HG02588 (cell line): ENCODE data around the gene DIO3.
"Not testable (repeated sequence)": the region's sequence is repeated elsewhere in the genome, so short reads cannot be mapped to it uniquely, and the experiment has no call there.

Experiments
- ATAC-seq: cut with Tn5 transposase; IDR thresholded peaks from one replicate; pipeline ENCODE4 v1.9.1; 2021; ENCODE audit warnings: mild to moderate bottlenecking, moderate library complexity; ENCODE audit not compliant: unreplicated experiment

Gene DIO3

GRCh38 chr14:101540481-101541462 lies 20.5 kb upstream of the DIO3 start:
- no peak for ATAC-seq

- no peak for ATAC-seq
These were observed 18.9 kb upstream of the DIO3 start for GRCh38 chr14:101542391-101542790.

DNA sequence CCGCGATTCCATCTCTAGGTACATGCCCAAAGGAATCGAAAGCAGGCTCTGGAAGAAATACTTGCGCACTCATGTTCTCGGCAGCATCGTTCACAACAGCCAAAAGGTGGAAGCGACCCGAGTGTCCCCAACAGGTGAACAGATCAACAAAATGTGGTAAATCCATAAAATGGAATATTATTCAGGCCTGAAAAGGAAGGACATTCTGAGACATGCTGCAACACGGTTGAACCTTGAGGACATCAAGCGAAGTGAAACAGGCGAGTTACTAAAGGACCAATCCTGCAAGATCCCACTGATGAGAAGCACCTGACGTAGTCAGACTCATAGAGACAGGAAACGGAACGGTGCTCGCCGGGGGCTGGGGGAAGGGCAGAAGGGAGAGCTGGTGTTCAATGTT lies 17.5 kb upstream of the DIO3 start:
- no peak for ATAC-seq

DNA sequence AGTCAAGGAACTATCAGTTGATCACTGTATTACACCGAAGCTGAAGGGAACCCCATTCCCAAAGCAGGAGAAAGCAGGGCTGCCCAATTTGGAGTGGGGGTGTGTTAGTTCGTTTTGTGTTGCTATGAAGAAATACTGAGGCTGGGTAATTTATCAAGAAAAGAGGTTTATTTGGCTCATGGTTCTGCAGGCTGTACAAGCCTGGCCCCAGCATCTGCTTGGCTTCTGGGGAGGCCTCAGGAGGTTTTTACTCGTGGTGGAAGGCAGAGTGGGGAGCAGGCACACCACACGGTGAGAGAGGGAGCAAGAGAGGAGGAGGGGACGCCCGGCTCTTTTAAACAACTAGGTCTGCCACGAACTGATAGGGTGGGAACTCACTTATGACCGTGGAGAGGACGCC lies 16.7 kb upstream of the DIO3 start:
- no peak for ATAC-seq

DNA sequence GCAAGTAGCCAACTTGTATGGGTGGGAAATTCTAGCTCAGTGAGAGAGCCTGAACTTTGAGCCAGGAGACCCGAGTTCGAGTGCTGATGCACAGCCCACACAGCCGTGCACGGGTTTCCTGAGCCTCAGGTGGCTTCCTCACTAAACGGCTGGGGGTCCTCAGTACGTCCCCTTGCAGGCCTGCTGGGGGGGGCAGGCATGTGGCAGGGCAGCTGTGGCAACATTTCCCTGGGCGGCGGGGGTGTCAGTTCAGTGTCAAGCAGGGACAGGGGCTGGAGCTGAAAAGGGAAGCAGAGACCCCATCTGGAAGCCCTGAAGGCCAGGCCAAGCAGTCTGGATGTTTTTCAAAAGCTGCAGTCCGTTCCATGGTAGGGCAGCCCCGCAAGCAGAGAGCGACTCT lies 14.6 kb upstream of the DIO3 start:
- ATAC-seq = no peak

GRCh38 chr14:101547107-101547738 lies 14.1 kb upstream of the DIO3 start:
- no peak for ATAC-seq

DNA sequence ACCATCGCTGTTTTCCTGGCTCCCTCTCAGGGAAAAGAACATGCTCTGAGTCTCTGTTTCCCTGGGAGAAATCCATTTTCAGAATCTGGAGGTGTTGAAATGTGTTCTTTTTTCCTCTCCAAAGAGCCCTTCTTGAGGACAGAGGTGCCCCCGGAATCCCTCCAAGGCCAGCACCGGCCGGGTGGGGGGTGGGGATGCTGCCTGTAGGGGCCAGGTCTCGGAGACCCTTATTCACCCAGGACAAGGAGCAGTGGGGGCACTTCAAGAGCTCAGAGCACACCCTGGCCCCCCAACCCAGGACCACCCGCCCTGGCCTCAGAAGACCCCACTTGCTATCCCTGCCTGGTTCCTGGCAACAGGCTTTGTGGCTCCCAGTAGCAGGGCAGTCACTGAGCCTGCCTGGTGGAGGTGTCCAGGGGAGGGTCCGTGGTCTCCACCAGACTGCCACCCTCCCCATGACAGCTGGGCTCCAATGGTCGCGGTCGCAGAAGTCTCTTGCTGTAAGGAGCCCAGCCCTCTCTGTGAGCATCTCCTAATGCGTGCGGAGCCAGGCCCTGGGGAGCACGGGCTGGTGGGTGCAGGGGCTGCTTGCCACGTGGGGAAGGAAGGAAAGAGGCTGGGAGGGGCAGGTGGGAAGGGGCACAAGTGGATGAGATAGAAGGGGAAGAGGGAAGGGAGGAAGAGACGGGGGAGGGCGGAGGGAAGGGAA lies 13.2 kb upstream of the DIO3 start:
- no peak for ATAC-seq

DNA sequence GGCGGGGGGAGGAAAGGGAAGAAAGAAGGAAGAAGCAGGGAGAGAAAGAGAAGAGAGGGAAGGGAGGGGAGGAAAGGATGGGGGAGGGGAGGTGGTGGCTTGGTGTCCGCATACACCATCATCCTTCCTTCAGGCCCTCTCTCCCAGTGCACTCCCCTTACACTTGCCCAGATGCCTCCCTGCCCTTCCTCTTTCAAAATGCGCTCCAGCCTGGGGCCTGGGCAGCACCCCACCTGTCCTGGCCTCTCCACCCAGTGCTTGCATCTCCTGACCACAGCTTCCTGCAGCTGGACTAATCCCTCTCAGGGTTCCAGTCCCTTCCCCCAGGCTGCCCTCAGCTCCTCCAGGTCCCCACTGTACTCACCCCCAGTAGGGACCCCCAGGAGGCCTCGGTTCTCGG lies 12.6 kb upstream of the DIO3 start:
- no peak for ATAC-seq

DNA sequence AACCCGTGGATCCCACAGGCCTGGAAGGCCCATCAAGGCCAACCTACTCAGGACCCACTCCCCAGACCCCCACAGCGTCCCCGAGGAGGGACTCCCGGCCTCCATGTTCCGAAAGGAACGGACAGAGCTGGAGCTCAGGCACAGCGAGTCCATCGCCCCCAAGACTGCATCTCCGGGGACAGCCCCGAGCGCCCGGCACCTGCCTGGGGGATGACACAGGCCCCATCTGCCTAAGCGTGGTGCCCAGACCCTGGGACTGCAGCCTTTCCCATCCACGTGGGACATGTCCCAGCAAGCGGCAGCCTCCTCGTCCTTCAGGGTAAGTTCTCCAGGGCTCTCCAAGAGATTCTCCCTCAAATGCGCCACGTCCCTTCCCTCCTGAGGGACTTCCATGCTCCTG lies 12.1 kb upstream of the DIO3 start:
- ATAC-seq = no peak

DNA sequence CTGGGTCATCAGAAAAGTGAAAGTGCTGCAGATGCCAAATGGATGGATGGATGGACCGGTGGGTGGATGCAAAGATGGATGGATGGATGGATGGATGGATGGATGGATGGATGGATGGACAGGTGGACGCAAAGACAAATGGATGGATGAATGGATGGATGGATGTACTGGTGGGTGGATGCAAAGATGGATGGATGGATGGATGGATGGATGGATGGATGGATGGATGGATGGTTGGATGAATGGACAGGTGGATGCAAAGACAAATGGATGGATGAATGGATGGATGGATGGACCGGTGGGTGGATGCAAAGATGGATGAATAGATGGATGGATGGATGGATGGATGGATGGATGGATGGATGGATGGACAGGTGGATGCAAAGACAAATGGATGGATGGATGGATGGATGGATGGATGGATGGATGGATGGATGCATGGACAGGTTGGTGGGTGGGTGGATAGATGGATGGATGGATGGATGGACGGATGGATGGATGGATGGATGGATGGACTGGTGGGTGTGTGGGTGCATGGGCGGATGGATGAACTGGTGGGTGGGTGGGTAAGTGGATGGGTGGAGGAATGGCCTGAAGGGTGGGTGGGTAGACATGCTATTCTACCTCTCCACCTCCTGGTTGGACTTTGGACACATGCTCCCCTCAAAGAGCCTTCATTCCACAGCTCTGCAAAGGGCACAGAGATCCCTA lies 10.9 kb upstream of the DIO3 start:
- ATAC-seq = not testable (repeated sequence)

DNA sequence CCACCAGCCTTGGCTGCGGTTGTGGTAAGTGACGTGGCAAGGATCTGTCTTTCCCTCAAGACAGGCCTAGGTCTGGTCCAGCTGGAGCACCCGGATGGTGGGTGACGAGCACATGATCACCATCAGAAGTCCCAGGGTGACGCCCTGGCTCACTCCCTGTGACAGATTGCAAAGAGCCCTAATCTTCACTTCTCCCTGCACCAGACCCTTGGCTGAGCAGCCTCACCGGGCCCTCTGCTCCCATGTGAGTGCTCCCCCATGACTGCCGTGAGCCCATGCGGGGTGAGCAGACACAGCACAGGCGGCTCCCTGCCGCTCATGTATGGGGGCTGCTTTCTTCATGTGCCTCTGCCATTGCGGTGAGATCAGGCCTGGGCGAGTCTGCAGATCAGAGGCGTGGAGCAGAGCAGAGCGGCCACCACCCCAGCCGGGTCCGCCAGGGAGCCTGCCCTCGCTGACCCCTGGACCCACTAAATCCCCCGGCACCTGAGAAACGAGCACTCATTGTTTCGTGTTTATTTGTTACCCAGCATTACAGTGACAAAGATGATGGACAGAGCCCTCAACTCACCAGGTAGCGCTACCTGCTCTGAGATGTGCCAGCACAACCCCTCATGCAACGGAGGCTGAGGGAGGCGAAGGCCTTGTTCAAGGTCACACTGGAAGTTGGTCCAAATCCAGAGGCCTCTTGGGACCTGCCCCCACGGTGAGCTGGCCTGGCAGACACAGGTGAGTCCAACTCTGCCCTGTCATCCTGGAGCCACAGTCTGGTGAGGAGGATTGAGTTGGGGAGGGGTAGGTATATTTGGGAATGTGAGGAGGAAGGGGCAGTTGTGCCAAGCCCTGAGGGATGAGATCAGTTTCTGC lies 9.3 kb upstream of the DIO3 start:
- no peak for ATAC-seq

DNA sequence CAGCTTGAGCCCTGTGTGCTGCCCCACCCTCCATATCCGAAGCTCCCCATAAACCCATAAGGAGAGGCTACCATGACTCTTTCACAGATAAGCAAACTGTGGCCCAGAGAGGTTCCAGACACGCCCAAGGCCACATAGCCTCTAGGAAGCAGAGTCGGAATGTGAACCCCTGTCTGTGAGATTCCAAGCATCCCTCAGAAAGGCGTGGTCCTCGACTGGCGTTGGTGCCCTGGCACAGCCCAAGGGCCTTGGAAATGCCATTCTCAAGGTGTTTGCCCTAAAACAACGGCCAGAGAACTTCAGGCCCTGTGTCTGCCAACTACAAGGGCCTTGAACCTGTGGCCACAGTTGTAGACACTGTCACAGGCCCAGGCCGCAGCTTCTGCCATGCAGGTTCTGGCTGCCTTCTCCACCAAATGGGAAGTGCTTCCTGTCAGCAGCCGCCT lies 8.5 kb upstream of the DIO3 start:
- ATAC-seq = no peak

DNA sequence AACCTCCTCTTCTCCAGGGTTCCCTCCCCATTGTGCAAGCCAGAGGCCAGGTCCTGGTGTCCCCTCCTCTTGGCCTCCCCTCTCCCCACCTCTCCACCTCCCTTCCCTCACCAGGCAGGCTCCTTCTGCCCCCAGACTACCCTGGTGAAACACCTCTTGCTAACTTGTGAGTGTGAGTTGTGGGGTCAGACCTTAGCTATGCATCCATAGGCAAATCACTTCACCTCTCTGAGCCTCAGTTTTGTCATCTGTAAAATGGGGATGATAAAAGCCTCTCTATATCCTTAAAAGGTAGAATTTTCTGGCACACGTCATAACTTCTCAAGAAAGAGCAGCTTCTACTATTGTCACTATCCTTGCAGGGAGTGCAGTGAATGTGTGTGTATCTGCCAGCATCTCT lies 7.9 kb upstream of the DIO3 start:
- no peak for ATAC-seq

DNA sequence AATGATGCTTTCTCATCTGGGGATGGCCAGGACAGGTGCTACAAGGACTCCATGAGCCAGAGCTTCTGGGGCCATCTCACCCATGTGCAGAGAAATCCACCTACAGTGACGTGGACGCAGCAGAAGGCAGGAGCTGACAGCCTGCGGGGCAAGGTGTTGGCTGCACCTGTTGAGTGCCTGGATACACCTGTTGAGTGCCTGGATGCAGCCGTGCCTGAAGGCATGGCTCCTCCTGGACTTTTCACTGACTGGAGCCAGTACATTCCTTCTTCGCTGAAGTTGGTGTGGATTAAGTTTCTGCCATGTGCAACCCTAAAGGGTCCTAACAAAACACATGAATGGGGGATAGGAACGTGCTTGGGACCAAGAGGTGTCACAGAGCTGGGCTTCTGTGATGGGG lies 7.4 kb upstream of the DIO3 start:
- no peak for ATAC-seq

GRCh38 chr14:101554991-101555668 lies 6.2 kb upstream of the DIO3 start:
- no peak for ATAC-seq

- not testable (repeated sequence) for ATAC-seq
These were observed 5.6 kb upstream of the DIO3 start for GRCh38 chr14:101555669-101556043.

DNA sequence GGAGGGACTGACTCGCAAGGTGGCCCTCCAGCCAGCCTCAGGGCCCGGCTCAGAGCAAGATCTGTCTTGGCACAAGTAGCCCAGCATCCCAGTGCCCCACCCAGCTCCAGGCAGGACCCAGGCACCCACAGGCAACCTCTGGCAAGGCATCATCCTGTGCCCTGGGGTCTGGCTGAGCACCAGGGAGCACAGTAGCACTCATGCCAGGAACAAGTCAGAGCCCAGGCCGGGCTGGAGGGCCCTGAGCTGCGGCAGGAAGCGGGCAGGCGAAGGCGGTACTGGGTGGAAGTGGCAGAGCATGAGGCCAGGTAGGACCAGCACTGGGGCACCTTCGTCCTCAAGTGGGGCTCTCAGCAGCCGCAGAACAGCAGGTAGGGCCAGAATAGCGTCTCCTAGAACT lies 5.2 kb upstream of the DIO3 start:
- ATAC-seq = no peak

DNA sequence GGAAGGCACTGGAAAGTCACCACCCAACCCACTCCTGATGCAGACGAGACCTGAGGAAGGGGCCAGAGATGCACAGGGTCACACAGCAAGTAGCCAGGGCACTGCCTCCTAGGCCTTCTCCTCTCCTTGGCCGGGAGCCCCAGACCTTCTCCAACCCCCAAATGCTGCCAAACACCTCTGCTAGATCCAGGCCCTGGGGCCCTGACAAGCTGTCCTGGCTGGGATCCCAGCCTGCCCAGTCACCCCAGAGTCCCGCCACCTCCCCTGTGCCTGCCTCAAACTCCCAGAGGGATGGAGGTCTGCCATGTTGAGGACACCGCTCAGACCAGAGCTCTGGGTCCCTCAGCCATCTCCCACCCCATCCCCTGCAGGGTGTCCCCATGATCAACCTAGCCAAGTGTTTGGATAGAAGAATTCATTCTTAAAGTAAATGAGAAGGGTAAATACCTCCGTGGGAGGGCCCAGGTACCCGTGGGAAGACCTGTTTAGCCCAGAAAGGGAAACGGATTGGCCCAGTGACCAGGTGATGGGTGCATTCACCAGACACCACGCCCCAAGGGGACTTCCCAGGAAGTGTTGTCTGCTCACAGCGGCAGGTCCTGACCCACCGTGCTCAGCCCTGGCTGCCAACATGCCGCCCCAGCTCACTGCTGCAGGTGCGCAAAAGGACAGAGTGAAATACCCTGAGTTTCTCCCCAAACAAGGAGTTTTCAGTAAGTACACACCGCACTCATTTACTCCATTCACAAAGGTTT lies 4.6 kb upstream of the DIO3 start:
- ATAC-seq = no peak

- ATAC-seq = no peak
These were observed 4.0 kb upstream of the DIO3 start for GRCh38 chr14:101557321-101557695.
